ENCODE data around the gene RNF40. TPM values are rescaled to one million over a fixed set of nuclear protein-coding genes. Genes with fewer than 3 reads are reported as not detected.

RNF40 gene
- total RNA-seq, 1 donor from 2014 or later = 157 TPM

GRCh38 chr16:30773826-30774225 is 11.7 kb downstream of the RNF40 start:
- Mint-ChIP-seq H3K27ac (ENCODE audit: unreplicated experiment) (no peak overlapping the region), H3K9me3 (no peaks in the 10 kb centered on the region), H3K36me3 (ENCODE audit: low read depth) (peaks cover 17% of the 10 kb centered on the region), H3K4me1 (peaks cover 28% of the 10 kb centered on the region), H3K27me3 (ENCODE audit: low read depth) (peaks cover 16% of the 10 kb centered on the region), H3K4me3 (peak overlapping the region; percentile 85)
- no peak for TF ChIP-seq CTCF (conservative IDR thresholded peaks at IDR 0.05)
- no peak for DNase-seq (ENCODE audit: low read depth, low spot score)

- peak overlapping the region; percentile 85 for H3K4me3 Mint-ChIP-seq
- no peak for TF ChIP-seq CTCF (conservative IDR thresholded peaks at IDR 0.05)
- DNase-seq (ENCODE audit: low read depth, low spot score) = no peak
- H3K27ac Mint-ChIP-seq (ENCODE audit: unreplicated experiment) = no peak overlapping the region
- H3K27me3 Mint-ChIP-seq (ENCODE audit: low read depth) = peaks cover 18% of the 10 kb centered on the region
- peaks cover 15% of the 10 kb centered on the region for H3K36me3 Mint-ChIP-seq (ENCODE audit: low read depth)
- H3K4me1 Mint-ChIP-seq = peaks cover 31% of the 10 kb centered on the region
- no peaks in the 10 kb centered on the region for H3K9me3 Mint-ChIP-seq
Observed at GRCh38 chr16:30774367-30775130, 12.4 kb downstream of the RNF40 start.

GRCh38 chr16:30775131-30775391 is 12.9 kb downstream of the RNF40 start:
- H3K4me1 Mint-ChIP-seq = peaks cover 31% of the 10 kb centered on the region
- TF ChIP-seq CTCF (conservative IDR thresholded peaks at IDR 0.05) = no peak
- H3K27ac Mint-ChIP-seq (ENCODE audit: unreplicated experiment) = peak overlapping the region; percentile 94
- no peaks in the 10 kb centered on the region for H3K9me3 Mint-ChIP-seq
- peak overlapping the region; percentile 85 for H3K4me3 Mint-ChIP-seq
- DNase-seq (ENCODE audit: low read depth, low spot score) = no peak
- H3K36me3 Mint-ChIP-seq (ENCODE audit: low read depth) = peaks cover 15% of the 10 kb centered on the region
- peaks cover 18% of the 10 kb centered on the region for H3K27me3 Mint-ChIP-seq (ENCODE audit: low read depth)

- DNase-seq (ENCODE audit: low read depth, low spot score) = peak; percentile 76
- Mint-ChIP-seq H3K9me3 (no peaks in the 10 kb centered on the region), H3K27me3 (ENCODE audit: low read depth) (peaks cover 18% of the 10 kb centered on the region), H3K36me3 (ENCODE audit: low read depth) (peaks cover 15% of the 10 kb centered on the region), H3K27ac (ENCODE audit: unreplicated experiment) (peak overlapping the region; percentile 94), H3K4me3 (peak overlapping the region; percentile 85), H3K4me1 (peaks cover 31% of the 10 kb centered on the region)
- no peak for TF ChIP-seq CTCF (conservative IDR thresholded peaks at IDR 0.05)
Observed at GRCh38 chr16:30775392-30776188, 13.5 kb downstream of the RNF40 start.

GRCh38 chr16:30777591-30778297 is 15.6 kb downstream of the RNF40 start:
- Mint-ChIP-seq H3K4me3 (peak overlapping the region; percentile 85), H3K27ac (ENCODE audit: unreplicated experiment) (no peak overlapping the region), H3K27me3 (ENCODE audit: low read depth) (peaks cover 18% of the 10 kb centered on the region), H3K36me3 (ENCODE audit: low read depth) (peaks cover 7% of the 10 kb centered on the region), H3K9me3 (no peaks in the 10 kb centered on the region), H3K4me1 (peaks cover 28% of the 10 kb centered on the region)
- DNase-seq (ENCODE audit: low read depth, low spot score) = no peak
- no peak for TF ChIP-seq CTCF (conservative IDR thresholded peaks at IDR 0.05)
